ENCODE results near the gene VCL. TPM values are rescaled to one million over a fixed set of nuclear protein-coding genes. Genes with fewer than 3 reads are reported as not detected.
A peak's percentile ranks its signal among the peaks of the same experiment; 100 is the strongest.

VCL gene
- polyA plus RNA-seq, 1 of the 3 experiments (the other 2 are of a cell fraction): 147 TPM

GRCh38 chr10:74026428-74027015 is 28.6 kb downstream of the VCL start:
- peaks cover 47% of the 10 kb centered on the region for H3F3A ChIP-seq (replicated peaks; ENCODE audit: insufficient read depth)
- no peak overlapping the region for H2AFZ ChIP-seq (ENCODE audit: low read depth)
- no peak for DNase-seq
- H3K4me2 ChIP-seq: no peak overlapping the region
- peaks cover 96% of the 10 kb centered on the region for H4K20me1 ChIP-seq (ENCODE audit: insufficient read depth)
- H3K27me3 ChIP-seq (ENCODE audit: insufficient read depth): no peaks in the 10 kb centered on the region
- peaks cover 2 to 73% of the 10 kb centered on the region in 2 experiments for H3K4me1 ChIP-seq (ENCODE audit: control insufficient read depth in 1 of 2, insufficient read depth in 2 of 2, low read depth in 1 of 2, low read length in 1 of 2)
- no peaks in the 10 kb centered on the region for H3K9me3 ChIP-seq
- ChIA-PET CTCF (interaction anchor here (0.8 to 1.7 kb wide), 9 partner anchors 8 to 140 kb away, joined by 3 to 7 read pairs (median 3); no protein-coding TSS in a partner anchor), POLR2A (no interaction called here)
- H3K9me2 ChIP-seq: no peaks in the 10 kb centered on the region
- no peak overlapping the region for H3K9ac ChIP-seq
- no peak overlapping the region for H3K4me3 ChIP-seq (ENCODE audit: low read depth in 2 of 2, low read length in 1 of 2)
- WGBS (ENCODE audit: low lambda C conversion rate): 54% methylated on average over 3 of the region's 3 CpGs
- peaks cover 100% of the 10 kb centered on the region for H3K79me2 ChIP-seq (ENCODE audit: insufficient read depth)
- TF ChIP-seq EP300 (IDR thresholded peaks at IDR 0.05; ENCODE audit: borderline replicate concordance in 1 of 2, low read depth in 1 of 2, low read length in 1 of 2): no peak
- peak; percentile 14; the same call in 1 of the 2 replicates for TF ChIP-seq CTCF (IDR thresholded peaks at IDR 0.05)
- no peak for TF ChIP-seq TAF1 (IDR thresholded peaks at IDR 0.05; ENCODE audit: borderline replicate concordance, low read depth, low read length)
- no peak for TF ChIP-seq PBX3 (IDR thresholded peaks at IDR 0.05)
- H3K27ac ChIP-seq (ENCODE audit: low read depth in 2 of 2, low read length in 1 of 2): peak overlapping the region; percentile 3 to 63; a peak in 2 of 4 replicates
- peaks cover 5 to 38% of the 10 kb centered on the region in 2 experiments for H3K36me3 ChIP-seq (replicated peaks in 1 of 2; ENCODE audit: control insufficient read depth in 1 of 2, insufficient read depth in 2 of 2, low read length in 1 of 2)

- TF ChIP-seq REST (IDR thresholded peaks at IDR 0.05; ENCODE audit: low read depth, low read length): no peak
- no peak for TF ChIP-seq IRF3 (IDR thresholded peaks at IDR 0.05; ENCODE audit: low read depth, low read length)
- no peak for TF ChIP-seq ZBTB33 (IDR thresholded peaks at IDR 0.05; ENCODE audit: borderline replicate concordance, low read depth)
- TF ChIP-seq NFIC (IDR thresholded peaks at IDR 0.05; ENCODE audit: borderline replicate concordance): no peak
- TF ChIP-seq RAD21 (IDR thresholded peaks at IDR 0.05; ENCODE audit: low read length): no peak
- TF ChIP-seq USF1 (IDR thresholded peaks at IDR 0.05; ENCODE audit: borderline replicate concordance, low read depth): no peak
- TF ChIP-seq FOXJ3 (CRISPR knock-in tag; IDR thresholded peaks at IDR 0.05): no peak
- TF ChIP-seq YY1 (IDR thresholded peaks at IDR 0.05; ENCODE audit: low read depth): no peak
- H3K4me3 ChIP-seq (ENCODE audit: low read depth in 2 of 2, low read length in 1 of 2): no peak overlapping the region
- H3K9ac ChIP-seq: no peak overlapping the region
- H3K27ac ChIP-seq (ENCODE audit: low read depth in 2 of 2, low read length in 1 of 2): peak overlapping the region in 1 of 2 experiments; percentile 63; a peak in 2 of 4 replicates
- H2AFZ ChIP-seq (ENCODE audit: low read depth): no peak overlapping the region
- DNase-seq: no peak
- peaks cover 5 to 38% of the 10 kb centered on the region in 2 experiments for H3K36me3 ChIP-seq (replicated peaks in 1 of 2; ENCODE audit: control insufficient read depth in 1 of 2, insufficient read depth in 2 of 2, low read length in 1 of 2)
- no peaks in the 10 kb centered on the region for H3K9me3 ChIP-seq
- H3K4me1 ChIP-seq (ENCODE audit: control insufficient read depth in 1 of 2, insufficient read depth in 2 of 2, low read depth in 1 of 2, low read length in 1 of 2): peaks cover 2 to 68% of the 10 kb centered on the region in 2 experiments
- CTCF ChIA-PET: interaction anchor here (0.6 to 1.2 kb wide), 4 partner anchors 19 to 126 kb away, joined by 3 to 5 read pairs (median 3); no protein-coding TSS in a partner anchor
- H3K27me3 ChIP-seq (ENCODE audit: insufficient read depth): no peaks in the 10 kb centered on the region
- no peaks in the 10 kb centered on the region for H3K9me2 ChIP-seq
- H4K20me1 ChIP-seq (ENCODE audit: insufficient read depth): peaks cover 95% of the 10 kb centered on the region
- POLR2A ChIA-PET: no interaction called here
- H3K79me2 ChIP-seq (ENCODE audit: insufficient read depth): peaks cover 100% of the 10 kb centered on the region
- WGBS (ENCODE audit: low lambda C conversion rate): 78% methylated on average over 2 of the region's 2 CpGs
- peaks cover 44% of the 10 kb centered on the region for H3F3A ChIP-seq (replicated peaks; ENCODE audit: insufficient read depth)
- no peak overlapping the region for H3K4me2 ChIP-seq
These were observed 29.8 kb downstream of the VCL start for GRCh38 chr10:74027702-74028101.

Data from SK-N-SH (cell line).